OCI-LY7 (cell line): ENCODE data around the gene PFDN1.

Experiments used
- CTCF ChIP-seq: fragments of 200-600 bp; sonication (generic); conservative IDR thresholded peaks from 2 replicates; pipeline ENCODE4 v1.5.1; 2014; ENCODE audit warnings: mild to moderate bottlenecking, antibody characterized with exemption, low read length, moderate library complexity, mixed read lengths
- EZH2phosphoT487 ChIP-seq: fragments of 200-600 bp; sonication (generic); IDR thresholded peaks from 2 replicates; pipeline ENCODE4 v1.6.1; 2018; ENCODE audit warnings: low read depth, borderline replicate concordance, mild to moderate bottlenecking, mixed run types, antibody characterized with exemption, low read length, moderate library complexity, mixed read lengths

- TF ChIP-seq CTCF = no peak
- no peak for TF ChIP-seq EZH2phosphoT487
These were observed 7.5 kb upstream of the PFDN1 start for GRCh38 chr5:140310434-140310833.
